Breast epithelium (tissue), 4 donors: ENCODE results near the gene CXorf58. TPM values are rescaled to one million over a fixed set of nuclear protein-coding genes. Genes with fewer than 3 reads are reported as not detected.
"Not testable (repeated sequence)": the region's sequence is repeated elsewhere in the genome, so short reads cannot be mapped to it uniquely, and the experiment has no call there.

Source experiments
- DNase-seq, 2 donors: peaks; one replicate each; pipeline ENCODE4 v3.0.0-alpha.2; 2019; ENCODE audit warnings: low spot score in 2 of 2
- H3K27ac ChIP-seq, 2 donors: fragments of 200-600 bp; sonication (generic) in 1 of 2; one replicate each; pipeline ENCODE4 v1.5.1; 2016 to 2019; ENCODE audit warnings: mild to moderate bottlenecking in 1 of 2
- H3K27me3 ChIP-seq, 2 donors: fragments of 200-600 bp; sonication (generic) in 1 of 2; one replicate each; pipeline versions ENCODE4 v1.5.1 to v1.6.0; 2017 to 2019; ENCODE audit warnings: control low read depth in 1 of 2, mild to moderate bottlenecking in 1 of 2
- H3K36me3 ChIP-seq: fragments of 200-600 bp; one replicate; pipeline ENCODE4 v1.5.1; 2019
- H3K4me1 ChIP-seq, 2 donors: fragments of 200-600 bp; sonication (generic); one replicate each; pipeline ENCODE4 v1.5.1; 2016 to 2019; ENCODE audit warnings: control low read depth in 1 of 2
- H3K4me3 ChIP-seq, 3 donors: fragments of 200-600 bp; sonication (generic); 1 replicate in 2 of 3; 2 replicates in 1 of 3; pipeline ENCODE4 v1.5.1; 2016 to 2019; ENCODE audit warnings: mild to moderate bottlenecking in 3 of 3, moderate library complexity in 2 of 3
- H3K9me3 ChIP-seq, 2 donors: fragments of 200-600 bp; sonication (generic) in 1 of 2; one replicate each; pipeline ENCODE4 v1.5.1; 2016 to 2019; ENCODE audit warnings: control low read depth in 1 of 2
- POLR2A ChIP-seq: fragments of 450-650 bp; IDR thresholded peaks from one replicate; pipeline ENCODE4 v1.6.1; 2016; ENCODE audit warnings: antibody characterized with exemption, mild to moderate bottlenecking, moderate library complexity
- POLR2AphosphoS5 ChIP-seq, 3 donors: sonication (generic); formaldehyde crosslinking; IDR thresholded peaks; one replicate each; pipeline ENCODE4 v1.6.1; 2017; ENCODE audit warnings: antibody characterized with exemption in 3 of 3
- intact Hi-C: fragments of 100-400 bp; cut with DNase I; formaldehyde crosslinking; loops from one replicate; pipeline ENCODE4 v1.15.1; 2023; ENCODE audit warnings: low total_unique reads
- total RNA-seq, 3 donors: library from RNA; depleted of rRNA; stranded (reverse); fragments of >200 nt; gene quantifications; one replicate each; pipeline ENCODE4 v1.1.0, GENCODE V29; 2016
- TF ChIP-seq, protein P1 (sequence below), 3 donors: fragments of 450-650 bp; IDR thresholded peaks; one replicate each; pipeline ENCODE4 v1.5.1; 2016 to 2017; ENCODE audit warnings: antibody characterized with exemption in 3 of 3, mild to moderate bottlenecking in 3 of 3, moderate library complexity in 3 of 3

The CXorf58 gene, protein sequence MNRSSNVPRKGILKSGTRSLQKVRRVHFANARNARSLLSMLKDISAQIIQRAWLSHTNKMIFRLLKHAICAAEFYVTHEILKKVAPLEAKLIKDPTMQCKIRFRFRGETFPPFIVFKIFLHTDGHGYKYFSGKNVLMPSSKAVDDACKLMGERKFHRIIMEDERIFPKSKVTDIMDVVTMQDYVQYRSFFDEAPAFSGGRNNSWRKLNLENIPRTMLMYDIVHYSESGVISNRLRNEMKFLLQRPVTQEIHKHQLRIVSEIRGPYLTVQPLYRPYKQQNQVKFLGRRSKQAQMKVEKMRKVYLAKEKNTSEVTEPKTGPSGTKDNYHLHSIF
- 1 to 10 TPM in 1 of 3 donors, not detected in 2; 1.5 TPM for total RNA-seq

DNA sequence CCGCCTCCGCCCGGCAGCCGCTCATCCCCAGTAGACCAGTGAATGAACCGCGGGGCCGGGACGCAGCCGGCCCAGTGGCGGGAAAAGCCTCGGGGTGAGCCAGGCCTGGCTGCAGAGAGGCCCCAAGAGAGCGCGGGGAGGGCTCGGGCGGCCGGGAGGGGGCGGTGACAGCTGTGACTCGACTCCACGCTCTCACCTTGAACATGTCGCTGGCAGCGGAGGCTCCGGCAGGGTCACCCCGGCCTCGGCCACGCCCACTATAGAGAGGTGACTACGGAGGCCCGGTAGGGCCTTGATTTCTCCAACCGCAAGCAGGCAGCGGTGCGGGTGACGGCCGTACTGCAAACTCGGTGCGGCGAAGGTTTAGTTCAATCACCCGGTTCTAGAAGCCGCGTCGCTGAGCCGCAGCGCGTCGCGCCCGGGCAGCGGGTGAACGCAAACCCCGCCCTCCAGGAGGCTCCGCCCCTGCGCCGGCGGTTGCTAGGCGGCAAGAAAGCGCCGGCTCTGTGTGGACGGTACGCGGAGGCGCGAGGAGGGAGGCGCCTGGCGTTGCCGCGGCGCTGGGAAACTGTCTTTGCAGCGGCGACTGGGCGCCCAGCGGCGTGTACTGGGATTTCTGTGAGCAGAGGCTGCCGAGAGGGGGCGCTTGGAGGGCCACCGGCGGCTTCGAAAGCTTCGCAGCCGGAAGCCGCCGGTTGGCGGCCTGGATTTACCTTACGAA lies at the start of gene CXorf58, which contains the start of gene APOO:
CXorf58 (plus strand) TSS at position 509 of the 721 bp plus-strand sequence. CDS start 2,297 bp downstream, outside the sequence.
APOO (minus strand) TSS at position 441 of the 721 bp plus-strand sequence; CDS start at position 205, 236 bp downstream.
- H3K27ac ChIP-seq = peak within 1 kb of the TSS; percentile 88 to 89
- no peaks in the 10 kb centered on the region for H3K36me3 ChIP-seq
- peaks cover 0 to 37% of the 10 kb centered on the region in 2 donors for H3K27me3 ChIP-seq
- peak within 1 kb of the TSS; percentile 54 to 63 (median 62) for H3K4me3 ChIP-seq
- peak; percentile 85 for DNase-seq
- TF ChIP-seq POLR2A = no peak
- TF ChIP-seq, protein P1, sequence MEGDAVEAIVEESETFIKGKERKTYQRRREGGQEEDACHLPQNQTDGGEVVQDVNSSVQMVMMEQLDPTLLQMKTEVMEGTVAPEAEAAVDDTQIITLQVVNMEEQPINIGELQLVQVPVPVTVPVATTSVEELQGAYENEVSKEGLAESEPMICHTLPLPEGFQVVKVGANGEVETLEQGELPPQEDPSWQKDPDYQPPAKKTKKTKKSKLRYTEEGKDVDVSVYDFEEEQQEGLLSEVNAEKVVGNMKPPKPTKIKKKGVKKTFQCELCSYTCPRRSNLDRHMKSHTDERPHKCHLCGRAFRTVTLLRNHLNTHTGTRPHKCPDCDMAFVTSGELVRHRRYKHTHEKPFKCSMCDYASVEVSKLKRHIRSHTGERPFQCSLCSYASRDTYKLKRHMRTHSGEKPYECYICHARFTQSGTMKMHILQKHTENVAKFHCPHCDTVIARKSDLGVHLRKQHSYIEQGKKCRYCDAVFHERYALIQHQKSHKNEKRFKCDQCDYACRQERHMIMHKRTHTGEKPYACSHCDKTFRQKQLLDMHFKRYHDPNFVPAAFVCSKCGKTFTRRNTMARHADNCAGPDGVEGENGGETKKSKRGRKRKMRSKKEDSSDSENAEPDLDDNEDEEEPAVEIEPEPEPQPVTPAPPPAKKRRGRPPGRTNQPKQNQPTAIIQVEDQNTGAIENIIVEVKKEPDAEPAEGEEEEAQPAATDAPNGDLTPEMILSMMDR (IDR thresholded peaks at IDR 0.05) = peak; percentile 66 to 86 (median 77)
- TF ChIP-seq POLR2AphosphoS5 (IDR thresholded peaks at IDR 0.05) = peak; percentile 33 to 54 (median 51)
- H3K9me3 ChIP-seq = no peaks in the 10 kb centered on the region
- intact Hi-C loops = loop anchor here (5.0 to 10.0 kb wide), 2 partner anchors 120 to 213 kb away; partner anchors contain the start of gene KLHL15
- no peaks in the 10 kb centered on the region for H3K4me1 ChIP-seq

DNA sequence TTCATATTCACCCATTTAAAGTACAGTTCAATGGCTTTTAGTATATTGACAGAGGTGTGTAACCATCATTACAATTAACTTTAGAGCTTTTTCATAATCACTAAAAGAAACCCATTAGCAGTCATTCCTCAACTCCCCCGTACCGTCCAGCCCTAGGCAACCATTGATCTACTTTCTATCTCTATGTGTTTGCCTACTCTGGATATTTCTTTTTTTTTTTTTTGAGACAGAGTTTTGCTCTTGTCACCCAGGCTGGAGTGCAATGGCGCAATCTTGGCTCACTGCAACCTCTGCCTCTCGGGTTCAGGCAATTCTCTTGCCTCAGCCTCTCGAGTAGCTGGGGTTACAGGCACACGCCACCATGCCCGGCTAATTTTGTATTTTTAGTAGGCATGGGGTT lies 48.6 kb upstream of the CXorf58 start:
- H3K27me3 ChIP-seq = peaks cover 0 to 21% of the 10 kb centered on the region in 2 donors
- H3K36me3 ChIP-seq, H3K4me3 ChIP-seq, DNase-seq, intact Hi-C loops, H3K9me3 ChIP-seq, H3K27ac ChIP-seq, H3K4me1 ChIP-seq: not testable (repeated sequence)

DNA sequence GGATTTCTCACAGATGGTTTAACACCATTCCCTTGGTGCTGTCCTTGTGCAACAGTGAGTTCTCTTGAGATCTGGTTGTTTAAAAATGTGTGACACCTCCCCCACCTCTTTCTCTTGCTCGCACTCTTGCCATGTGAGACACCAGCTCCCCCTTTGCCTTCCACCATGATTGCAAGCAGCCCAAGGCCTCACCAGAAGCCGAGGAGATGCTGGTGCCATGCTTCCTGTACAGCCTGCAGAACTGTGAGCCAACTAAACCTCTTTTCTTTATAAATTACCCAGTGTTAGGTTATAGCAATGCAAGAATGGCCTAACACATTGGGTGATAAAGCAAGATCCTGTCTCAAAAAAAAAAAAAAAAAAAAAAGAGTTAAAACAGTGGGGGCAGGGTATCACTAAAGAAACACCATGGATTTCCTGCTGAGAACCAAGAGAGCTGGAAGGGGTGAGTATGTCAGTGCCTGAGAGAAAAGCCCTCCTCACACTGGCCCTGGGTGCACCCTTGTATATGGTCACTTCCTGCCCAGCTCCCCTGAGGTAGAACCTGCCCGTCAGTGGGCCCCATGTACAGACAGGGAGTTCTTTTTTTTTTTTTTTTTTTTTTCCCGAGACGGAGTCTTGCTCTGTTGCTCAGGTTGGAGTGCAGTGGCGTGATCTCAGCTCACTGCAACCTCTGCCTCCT lies 46.5 kb upstream of the CXorf58 start:
- DNase-seq = no peak
- Histone ChIP-seq H3K27me3 (peaks cover 0 to 16% of the 10 kb centered on the region in 2 donors), H3K4me1 (no peaks in the 10 kb centered on the region), H3K27ac (no peak overlapping the region), H3K9me3 (no peaks in the 10 kb centered on the region), H3K4me3 (no peak overlapping the region), H3K36me3 (no peaks in the 10 kb centered on the region)
- intact Hi-C loops = no loop called here
- TF ChIP-seq POLR2AphosphoS5 (IDR thresholded peaks at IDR 0.05) (no peak), POLR2A (no peak)
- TF ChIP-seq, protein P1 (IDR thresholded peaks at IDR 0.05) = no peak

DNA sequence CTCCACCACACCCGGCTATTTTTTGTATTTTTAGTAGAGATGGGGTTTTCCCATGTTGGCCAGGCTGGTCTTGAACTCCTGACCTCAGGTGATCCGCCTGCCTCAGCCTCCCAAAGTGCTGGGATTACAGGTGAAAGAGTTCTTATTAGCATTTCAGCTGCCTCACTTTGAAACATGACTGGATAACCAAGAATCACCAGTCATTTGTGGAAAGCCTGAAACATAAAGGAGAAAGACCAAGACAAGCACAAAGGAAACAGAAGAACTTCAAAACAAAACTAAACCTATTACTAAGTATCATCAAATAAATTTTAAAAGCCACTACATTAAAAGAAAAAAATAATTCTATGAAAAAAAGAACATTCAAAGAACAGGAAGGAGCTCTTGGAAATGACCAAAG lies 45.9 kb upstream of the CXorf58 start:
- H3K27me3 ChIP-seq = peaks cover 0 to 16% of the 10 kb centered on the region in 2 donors
- intact Hi-C loops, H3K36me3 ChIP-seq, H3K27ac ChIP-seq, DNase-seq, H3K9me3 ChIP-seq, H3K4me3 ChIP-seq, H3K4me1 ChIP-seq: not testable (repeated sequence)

DNA sequence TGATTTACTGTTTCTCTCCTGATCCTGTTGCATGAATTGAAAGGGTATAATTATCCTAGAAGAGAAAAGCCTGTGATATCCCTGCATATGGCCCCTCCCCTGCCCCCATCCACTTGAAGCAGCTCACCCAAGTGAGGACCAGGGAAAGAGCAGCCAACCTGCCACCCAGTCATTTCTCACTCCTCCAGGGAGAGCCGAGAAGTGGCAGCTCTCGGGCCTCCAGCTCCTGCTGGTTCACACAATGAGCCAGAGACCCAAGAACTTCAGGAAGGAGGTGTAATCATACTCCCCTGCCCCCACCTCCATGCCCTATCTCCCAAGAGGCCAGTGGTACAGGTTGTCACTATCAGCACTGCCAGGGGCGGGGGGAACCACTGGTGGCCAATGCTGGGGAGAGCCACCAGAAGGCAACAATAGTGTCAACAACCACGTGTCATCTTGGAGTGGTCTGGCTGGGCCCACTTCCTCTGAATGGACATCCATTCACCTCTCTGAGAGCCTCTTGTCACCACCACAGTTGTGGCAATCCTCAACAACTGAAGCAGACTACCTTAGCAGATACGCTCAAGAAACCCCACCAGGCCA lies 43.0 kb upstream of the CXorf58 start:
- Histone ChIP-seq H3K4me1 (no peaks in the 10 kb centered on the region), H3K36me3 (no peaks in the 10 kb centered on the region), H3K4me3 (no peak overlapping the region), H3K27ac (no peak overlapping the region), H3K27me3 (peaks cover 0 to 8% of the 10 kb centered on the region in 2 donors), H3K9me3 (no peaks in the 10 kb centered on the region)
- no peak for DNase-seq
- intact Hi-C loops = no loop called here
- TF ChIP-seq POLR2AphosphoS5 (IDR thresholded peaks at IDR 0.05) (no peak), POLR2A (no peak)
- TF ChIP-seq, protein P1 (IDR thresholded peaks at IDR 0.05) = no peak
